Thyroid gland (tissue), 4 donors: ENCODE data around the gene PLEKHF1.

Source experiments
- CTCF ChIP-seq, 6 experiments: fragments of 200-600 bp in 3 of 6; fragments of 450-650 bp in 3 of 6; sonication (generic) in 3 of 6; IDR thresholded peaks; one replicate each; pipeline ENCODE4 v1.5.1; 2016 to 2019; ENCODE audit warnings: antibody characterized with exemption in 6 of 6, mild to moderate bottlenecking in 2 of 6, inconsistent platforms in 1 of 6, moderate library complexity in 1 of 6
- POLR2A ChIP-seq, 2 donors: fragments of 450-650 bp; IDR thresholded peaks; one replicate each; pipeline ENCODE4 v1.6.1; 2017; ENCODE audit warnings: antibody characterized with exemption in 2 of 2, mild to moderate bottlenecking in 2 of 2, moderate library complexity in 1 of 2

GRCh38 chr19:29643361-29643935 is 21.8 kb upstream of the PLEKHF1 start:
- no peak for TF ChIP-seq CTCF (IDR thresholded peaks at IDR 0.05)
- TF ChIP-seq POLR2A (IDR thresholded peaks at IDR 0.05) = no peak
